HG03280 (cell line): ENCODE data around the gene VAT1L.

ENCODE experiments used
- ATAC-seq: cut with Tn5 transposase; IDR thresholded peaks from one replicate; pipeline ENCODE4 v1.9.1; 2021; ENCODE audit warnings: mild to moderate bottlenecking, moderate library complexity; ENCODE audit not compliant: unreplicated experiment

VAT1L gene, protein sequence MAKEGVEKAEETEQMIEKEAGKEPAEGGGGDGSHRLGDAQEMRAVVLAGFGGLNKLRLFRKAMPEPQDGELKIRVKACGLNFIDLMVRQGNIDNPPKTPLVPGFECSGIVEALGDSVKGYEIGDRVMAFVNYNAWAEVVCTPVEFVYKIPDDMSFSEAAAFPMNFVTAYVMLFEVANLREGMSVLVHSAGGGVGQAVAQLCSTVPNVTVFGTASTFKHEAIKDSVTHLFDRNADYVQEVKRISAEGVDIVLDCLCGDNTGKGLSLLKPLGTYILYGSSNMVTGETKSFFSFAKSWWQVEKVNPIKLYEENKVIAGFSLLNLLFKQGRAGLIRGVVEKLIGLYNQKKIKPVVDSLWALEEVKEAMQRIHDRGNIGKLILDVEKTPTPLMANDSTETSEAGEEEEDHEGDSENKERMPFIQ

DNA sequence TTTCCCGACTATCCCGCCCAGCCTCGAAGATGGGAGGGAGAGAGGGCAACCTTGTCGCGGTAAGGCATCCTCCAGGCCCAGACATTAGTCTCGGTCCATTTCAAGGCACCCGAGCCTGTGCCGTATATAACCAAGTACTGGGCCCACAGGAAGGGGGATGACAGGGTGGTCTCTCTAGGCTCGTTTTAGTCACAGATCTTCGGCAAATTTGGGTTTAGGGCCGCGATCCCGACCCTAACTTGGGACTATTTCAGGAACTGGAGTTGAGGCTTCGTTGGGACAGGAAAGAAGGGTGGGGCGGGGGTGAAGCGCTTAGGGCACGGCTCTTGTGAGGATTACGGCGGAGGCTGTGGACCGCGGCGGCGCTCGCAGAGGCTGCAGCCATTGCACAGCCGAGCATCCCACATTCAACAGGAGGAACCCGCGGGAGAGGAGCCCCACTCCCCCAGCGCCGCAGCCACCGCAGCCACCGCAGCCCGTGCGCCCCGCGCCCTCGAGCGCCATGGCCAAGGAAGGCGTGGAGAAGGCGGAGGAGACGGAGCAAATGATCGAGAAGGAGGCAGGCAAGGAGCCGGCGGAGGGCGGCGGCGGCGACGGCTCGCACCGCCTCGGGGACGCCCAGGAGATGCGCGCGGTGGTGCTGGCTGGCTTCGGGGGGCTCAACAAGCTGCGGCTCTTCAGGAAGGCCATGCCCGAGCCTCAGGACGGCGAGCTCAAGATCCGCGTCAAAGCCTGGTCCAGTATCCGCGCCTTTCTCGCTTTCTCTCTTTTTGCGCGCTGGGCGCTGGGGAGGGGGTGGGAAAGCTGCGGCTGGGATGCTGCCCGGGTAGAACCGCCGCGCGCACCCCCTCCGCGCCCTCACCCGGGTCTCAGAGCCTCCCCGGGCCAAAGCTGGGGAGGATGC, at the start of gene VAT1L:
Gene VAT1L (plus strand): TSS at position 384 of the 904 bp plus-strand sequence. CDS start 119 bp downstream, at position 503.
- ATAC-seq, result no peak

DNA sequence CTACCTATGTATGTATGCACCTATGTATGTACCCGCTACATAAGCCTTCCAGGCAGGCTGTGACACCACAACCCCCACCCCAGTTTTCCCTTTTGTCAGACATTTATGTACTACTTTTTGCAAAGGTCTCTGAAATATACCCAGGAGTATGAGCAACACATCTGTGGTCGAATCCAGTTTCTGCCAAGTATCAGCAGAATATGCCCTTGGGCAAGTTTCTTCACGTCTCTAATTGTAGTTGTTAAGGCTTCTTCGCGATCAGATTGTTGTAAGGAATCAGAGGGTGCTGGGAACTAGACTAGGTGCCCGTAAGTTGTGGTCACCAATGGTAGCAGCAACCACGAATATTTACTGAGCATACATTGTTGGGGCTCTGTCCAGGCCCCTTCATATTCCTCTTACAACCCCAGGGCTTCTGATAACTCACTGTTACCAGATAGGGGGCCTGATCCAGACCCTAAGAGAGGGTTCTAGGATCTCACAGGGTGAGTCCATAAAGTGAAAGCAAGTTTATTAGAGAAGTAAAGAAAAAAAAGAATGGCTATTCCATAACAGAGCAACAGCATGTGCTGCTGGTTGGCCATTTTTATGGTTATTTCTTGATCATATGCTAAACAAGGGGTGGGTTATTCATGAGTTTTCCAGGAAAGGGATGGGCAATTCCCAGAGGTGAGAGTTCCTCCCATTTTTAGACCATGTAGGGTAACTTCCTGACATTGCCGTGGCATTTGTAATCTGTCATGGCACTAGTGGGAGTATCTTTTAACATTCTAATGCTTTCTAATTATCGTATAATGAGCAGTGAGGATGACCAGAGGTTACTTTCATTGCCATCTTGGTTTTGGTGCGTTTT, 49.4 kb upstream of the VAT1L start:
- no peak for ATAC-seq

DNA sequence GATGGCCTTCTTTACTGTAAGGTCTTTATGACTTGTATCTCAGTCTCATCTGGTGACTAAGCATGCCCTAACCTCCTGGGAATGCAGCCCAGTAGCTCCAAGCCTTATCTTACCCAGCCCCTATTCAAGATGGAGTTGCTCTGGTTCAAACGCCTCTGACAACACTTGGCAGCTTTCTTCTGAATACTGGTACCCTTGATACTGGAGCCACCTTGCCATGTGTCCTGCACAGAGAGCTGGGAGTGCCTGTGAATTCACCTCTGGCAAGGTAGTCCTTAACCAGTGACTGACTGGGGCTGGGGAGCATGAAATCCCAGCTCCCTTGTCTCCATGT, 48.8 kb upstream of the VAT1L start:
- no peak for ATAC-seq

DNA sequence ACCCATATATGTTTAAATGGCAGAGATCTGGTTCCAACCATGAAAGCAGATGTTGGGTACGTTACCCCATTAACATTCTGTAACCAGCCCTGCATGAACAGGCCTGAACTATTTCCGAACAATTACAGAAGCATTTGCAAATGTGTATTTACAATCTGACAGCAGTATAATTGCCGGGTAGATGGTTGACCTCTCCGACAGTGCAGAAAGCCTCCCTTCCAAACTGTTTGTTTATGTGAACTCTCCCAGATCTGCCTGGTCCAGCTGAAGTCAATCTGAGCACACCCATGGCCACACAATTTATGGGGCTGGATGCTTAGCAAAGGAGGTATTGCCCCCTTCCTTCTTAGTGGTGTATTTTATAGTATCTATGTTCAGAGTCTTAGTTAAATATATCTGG, 44.2 kb upstream of the VAT1L start:
- ATAC-seq, result no peak

DNA sequence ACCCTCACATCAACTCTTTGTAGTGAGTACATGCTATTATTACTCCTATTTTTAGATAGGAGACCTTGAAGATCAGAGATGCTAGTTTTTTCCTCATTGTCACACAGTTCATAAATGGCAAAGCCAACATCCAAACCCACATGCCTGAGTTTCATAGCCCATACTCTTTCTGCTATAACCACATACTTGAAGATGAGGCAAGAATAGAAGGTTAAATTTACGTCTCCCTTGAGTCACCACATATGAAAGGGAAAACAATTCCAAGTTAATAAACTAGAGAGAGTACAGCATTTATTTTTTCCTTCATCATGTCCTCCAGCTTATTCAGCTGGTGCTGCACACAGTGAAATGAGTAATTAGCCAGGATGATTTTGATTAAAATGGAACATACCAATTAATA, 42.4 kb upstream of the VAT1L start:
- ATAC-seq, result no peak

DNA sequence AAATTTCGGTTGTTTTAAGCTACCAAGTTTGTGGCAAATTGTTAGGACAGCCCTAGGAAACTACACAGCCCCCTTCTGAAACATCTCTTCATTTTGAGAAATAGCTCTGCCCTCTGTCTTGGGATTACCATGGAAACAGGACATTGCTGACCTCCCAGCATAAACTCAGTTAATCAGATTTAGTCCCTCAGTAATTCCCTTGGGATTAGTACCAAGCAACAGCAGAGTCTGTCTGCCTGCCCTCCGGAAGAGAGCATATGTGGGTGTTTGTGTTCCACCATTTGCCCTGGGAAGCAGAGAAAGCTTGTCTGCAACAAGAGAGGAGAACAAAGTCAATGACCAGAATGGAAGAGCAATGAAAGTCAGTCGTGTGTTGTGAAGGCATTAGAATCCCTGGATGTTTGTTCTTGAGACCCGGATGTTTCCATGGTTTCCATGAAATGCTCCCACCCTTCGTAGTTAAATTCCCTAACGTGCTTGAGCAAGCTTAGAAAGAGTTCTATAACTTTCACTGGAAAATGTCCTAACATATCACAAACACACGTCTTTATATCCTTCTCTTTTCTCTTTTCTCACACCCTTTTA, 39.9 kb upstream of the VAT1L start:
- ATAC-seq, result no peak

DNA sequence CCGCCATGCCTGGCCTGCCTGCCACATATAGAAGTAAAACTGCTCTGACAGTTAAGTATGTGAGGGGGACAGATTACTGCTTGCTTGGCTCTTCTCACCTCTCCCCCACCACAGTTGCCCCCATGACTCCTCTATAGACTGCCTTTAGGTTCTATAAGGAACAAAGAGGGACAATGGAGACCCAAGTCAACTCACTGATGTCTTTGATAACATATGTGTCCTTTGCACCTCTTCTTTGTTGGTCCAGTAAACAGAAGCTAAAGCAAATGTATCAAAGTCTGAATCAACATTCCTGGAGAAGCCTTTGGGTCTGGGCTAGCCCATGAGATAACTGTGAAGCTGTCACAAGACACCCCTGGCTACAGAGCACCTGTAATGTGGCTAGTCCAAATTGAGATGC, 38.9 kb upstream of the VAT1L start:
- ATAC-seq, result no peak

DNA sequence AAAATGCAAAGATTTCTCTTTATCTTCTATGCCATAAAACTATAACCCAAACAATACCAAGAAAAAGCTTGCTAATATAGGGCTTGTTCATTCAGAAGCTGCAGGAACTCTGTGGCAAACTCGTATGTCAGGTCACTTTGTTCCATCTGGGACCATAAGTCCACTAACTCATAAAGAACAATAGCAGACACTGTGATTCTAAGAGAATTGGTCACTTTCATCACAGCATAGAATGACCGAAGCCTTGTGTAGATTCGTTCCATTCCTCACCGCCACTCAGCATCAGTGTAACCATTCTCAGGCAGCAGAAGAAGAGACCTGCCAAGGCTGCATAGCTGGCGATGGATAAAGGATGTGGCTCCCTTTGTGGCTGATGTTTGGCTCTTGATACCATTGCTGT, 30.3 kb upstream of the VAT1L start:
- ATAC-seq, result no peak

DNA sequence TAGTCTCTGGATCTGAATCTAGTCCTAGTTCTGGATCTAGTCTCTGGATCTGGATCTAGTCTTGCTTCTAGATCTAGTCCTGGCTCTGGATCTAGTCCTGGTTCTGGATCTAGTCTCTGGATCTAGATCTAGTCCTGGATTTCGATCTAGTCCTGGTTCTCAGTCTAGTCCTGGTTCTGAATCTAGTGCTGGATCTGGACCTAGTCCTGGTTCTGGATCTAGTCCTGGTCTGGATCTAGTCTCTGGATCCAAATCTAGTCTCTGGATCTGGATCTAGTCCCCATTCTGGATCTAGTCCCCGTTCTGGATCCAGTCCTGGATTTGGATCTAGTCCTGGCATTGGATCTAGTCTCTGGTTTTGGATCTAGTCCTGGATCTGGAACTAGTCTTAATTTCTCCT, 29.9 kb upstream of the VAT1L start:
- ATAC-seq, result no peak

DNA sequence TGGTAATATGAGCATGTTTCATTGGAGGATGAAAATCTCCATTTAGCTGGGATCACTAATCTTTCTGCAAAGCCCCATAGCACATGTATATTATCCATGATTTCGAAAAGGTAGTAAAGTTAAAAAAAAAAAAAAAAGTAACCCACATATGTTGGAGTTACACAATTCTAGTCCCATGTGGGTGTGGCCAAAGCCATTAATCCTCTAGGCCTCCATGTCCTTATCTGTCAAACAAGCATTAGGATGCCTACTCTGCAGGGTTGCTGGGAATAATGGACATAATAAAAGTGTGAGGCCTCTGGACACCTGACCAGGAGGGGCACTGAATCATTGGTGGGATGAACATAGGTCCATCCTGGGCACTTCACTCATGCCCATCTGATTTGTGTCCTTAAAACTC, 29.2 kb upstream of the VAT1L start:
- ATAC-seq, result no peak

DNA sequence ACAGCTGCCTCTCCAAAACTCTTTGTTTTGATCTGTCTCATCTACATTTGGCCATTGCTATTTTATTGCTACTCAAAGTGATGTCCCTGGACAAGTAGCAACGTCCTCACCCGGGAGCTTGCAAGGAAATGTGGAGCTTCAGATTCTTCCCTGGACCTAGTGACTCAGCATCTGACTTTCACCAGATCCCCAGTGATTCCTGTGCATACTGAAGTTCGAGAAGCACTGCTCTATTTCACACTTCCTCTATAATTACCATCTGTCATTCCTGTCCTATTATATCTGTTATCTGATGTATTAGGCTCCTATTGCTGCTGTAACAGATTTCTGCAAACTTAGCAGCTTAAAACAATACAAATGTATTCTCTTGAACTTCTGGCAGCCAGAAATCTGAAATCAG, 28.5 kb upstream of the VAT1L start:
- no peak for ATAC-seq

DNA sequence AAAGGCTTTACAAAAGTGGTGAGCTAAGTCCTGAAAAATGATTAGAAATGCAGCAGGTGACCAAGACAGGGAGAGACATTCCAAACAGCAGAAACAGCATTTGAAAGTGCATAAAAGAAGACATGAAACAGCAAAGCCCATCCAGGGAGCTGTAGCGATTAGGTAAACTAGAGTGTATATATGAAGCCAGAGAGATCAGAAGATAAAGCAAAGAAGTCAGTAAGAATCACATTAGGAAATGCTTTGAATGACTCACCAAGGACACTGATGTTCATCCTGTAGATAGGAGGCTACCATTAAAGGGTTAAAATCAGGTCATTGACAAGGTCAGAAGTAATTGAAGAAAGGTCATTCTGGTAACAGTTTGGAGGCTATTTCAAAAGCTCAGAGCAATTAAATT, 27.6 kb upstream of the VAT1L start:
- ATAC-seq, result no peak

DNA sequence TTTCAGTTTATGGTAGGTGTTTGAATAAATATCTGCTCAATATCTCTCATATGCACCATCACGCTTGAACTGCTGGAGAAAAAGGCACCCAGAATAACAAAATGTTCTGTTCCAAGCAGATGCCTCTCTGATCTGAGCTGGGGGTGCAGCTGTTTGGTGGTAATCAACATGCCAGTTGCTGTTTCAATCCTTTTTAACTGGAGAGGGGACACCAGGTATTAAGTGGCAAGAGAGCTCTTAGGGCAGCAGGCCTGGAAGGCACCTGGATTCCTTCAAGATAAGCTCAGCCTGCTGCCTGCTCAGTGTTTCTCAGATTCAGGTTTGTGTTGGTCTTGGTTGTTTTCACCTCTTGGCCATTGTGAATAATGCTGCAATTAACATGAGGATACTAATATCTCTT, 27.2 kb upstream of the VAT1L start:
- ATAC-seq, result no peak

DNA sequence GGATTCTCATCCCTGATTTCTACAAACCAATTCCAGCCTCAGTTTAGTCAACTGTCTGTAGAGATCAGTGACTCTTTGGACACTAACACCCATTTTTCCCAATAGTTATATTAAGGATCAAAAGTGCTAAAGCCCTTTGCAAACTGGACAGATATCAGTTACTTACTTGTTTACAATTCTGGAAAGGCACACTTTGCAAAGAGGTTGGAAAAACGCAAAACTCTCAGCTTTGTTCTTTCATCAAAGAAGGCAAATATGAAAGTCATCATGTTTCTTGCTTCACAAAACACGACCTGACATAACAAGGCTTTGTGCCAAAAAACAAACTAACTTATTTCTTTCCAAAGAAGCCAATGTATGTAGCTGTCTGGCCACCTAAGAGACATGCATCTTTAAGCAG, 26.1 kb upstream of the VAT1L start:
- no peak for ATAC-seq

DNA sequence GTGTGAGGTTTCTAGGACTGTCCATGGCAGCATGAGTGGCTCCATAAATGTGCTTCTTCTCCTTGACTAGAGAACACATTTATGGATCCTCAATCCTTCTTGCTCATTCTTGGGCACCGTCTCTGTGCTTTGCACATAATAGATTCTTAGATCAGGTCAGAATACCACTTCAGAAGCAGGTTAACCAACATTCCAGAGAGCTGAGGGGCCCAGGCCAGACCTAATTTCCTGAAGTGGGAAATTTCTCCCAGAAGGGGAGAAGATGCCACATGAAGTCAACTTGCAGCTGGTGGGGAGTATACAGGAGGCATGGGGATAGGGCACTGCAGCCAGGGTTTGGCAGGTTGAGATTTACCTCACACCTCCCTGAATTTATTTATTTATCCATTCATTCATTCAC, 24.4 kb upstream of the VAT1L start:
- no peak for ATAC-seq

DNA sequence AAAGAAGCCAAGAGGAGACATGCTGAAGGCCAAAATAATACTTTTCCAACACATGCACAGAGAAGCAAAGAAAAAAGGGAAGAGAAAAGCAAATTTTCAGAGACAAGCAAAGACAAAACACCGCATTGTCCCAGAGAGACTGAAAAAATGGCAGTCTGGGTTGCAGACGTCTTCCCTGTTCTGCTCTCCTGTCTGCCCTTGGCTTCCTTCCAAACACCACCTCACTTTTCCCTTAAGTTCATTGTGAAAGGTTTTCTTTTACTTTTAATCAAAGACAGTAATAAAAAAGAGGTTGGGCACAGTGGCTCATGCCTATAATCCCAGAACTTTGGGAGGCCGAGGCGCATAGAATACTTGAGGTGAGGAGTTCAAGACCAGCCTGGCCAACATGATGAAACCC, 21.2 kb upstream of the VAT1L start:
- ATAC-seq, result no peak

DNA sequence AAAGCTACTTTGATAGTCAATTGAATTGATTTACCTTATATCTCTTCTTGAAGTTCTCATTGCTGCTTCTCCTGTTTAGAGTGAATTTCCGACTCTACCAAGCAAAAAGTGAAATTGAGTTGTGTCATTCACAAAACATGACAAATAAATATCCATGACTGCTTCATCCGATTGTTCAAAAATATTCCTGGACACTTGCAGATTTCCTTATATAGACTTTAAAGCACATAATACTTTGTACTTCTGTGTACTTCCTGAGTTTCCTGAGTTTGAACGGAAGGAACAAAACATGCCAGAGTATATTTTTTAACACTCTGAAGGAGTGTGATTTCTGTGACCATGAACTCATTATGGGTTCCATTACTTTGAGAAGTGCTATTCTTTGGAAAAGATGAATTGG, 20.5 kb upstream of the VAT1L start:
- ATAC-seq, result no peak

DNA sequence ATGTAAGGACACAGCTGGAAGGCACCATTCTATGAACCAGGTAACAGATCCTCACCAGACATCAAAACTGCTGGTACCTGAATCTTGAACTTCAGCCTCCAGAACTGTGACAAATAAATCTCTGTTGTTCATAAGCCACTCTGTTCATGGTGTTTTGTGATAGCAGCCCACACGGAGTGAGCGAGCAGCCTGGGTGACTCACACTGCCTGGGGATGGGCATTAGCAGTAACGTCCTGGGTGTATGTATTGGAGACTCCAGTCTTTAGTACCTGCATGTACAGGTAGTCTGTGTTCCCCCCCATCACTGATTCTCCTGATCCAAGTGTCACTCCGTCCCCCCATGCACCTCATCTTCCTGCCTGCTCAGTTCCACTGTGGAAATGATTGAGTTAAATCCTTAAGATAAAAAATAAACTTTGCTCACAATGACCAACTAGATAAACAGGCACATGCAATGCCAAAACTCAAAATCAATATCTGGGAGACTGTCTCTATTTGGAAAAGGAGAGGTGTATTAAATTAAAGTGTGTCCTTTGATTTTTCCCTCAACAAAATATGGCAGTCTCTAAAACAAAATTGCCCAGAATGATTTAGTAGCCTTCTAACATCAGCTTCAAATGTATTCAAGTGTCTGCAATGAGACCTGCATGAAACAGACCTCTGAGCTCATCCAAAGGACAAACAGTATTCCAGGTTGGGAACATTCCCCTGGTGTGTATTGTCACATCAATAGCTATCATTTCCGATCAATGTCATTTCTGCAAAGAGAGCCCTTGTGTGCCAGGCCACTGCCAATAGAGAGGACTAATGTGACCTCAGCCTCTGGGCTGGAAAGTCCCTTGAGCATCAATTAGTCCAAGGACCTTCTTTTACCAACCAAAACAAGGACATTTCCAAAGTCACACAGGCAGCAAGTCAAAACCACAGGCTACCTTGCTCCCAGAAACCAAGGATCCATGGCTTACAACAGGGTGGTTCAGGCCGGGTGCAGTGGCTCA, 12.2 kb upstream of the VAT1L start:
- no peak for ATAC-seq

DNA sequence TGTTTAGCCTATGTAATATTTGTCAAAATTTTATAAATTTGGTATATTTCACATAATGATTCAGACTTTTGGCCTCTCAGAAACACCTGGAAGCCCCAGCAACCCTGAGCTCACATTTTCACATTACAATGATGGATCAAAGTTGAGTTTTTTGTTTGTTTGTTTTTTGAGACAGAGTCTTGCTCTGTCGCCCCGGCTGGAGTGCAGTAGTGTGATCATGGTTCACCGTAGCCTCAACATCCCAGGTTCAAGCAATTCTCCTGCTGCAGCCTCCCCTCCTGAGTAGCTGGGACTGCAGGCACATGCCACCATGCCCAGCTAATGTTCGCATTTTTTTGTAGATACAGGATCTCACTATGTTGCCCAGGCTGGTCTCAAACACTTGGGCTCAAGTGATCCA, 10.6 kb upstream of the VAT1L start:
- no peak for ATAC-seq

DNA sequence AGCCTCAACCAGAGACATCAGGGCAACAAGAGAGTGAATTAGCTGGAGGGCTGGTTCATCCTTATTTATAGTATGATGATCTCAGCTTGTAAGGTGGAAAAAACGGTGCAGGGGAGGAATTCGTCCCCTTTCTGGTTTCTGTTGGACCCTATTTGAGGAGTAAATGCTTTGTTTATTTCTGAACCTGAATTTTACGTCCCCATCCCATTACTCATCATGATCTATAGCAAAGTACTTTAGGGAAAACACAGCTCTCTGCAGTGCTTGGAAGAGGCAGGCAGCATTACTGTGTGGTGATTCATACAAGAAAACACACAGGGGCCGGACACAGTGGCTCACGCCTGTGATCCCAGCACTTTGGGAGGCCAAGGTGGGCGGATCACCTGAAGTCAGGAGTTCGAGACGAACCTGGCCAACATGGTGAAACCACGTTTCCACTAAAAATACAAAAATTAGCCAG, 8.0 kb upstream of the VAT1L start:
- ATAC-seq, result no peak
